Anterior cingulate cortex (tissue), 58 donors: ENCODE results near the gene MS4A1.
"Not testable (repeated sequence)": the region's sequence is repeated elsewhere in the genome, so short reads cannot be mapped to it uniquely, and the experiment has no call there.

ENCODE experiments used
- DNase-seq, 58 donors: peaks; one replicate each; lab custom pipeline; 2025; lab: John Stamatoyannopoulos, UW

The MS4A1 gene

DNA sequence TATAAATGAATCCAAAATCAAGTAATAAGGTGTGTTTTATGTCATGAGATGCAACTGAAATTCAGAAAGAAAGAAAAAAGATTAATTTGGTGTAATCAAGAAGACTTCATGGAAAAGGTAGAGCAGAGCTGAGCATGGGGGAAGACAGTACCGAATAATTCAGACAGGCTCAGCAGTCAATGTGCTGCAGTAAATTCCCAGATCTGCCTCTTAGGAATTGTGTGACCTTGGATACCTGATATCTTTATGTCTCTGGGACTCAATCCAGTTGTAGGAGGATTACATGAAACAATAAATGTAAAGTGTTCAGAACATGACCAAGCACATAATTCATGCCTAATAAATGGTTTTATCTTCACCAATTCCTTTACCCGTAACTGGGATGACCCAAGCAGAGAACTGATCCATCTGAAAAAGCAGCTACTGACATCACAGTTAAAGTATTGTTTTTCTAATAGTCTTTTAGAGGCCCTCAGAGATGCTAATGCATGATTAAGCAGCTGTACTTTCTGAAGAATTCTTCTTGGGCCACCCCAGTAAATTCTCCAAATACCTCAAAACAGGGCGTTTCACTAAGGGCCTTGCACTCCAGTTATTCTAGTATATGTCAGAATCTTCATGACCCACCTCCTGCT, 44.7 kb downstream of the MS4A1 start:
- no peak for DNase-seq

- no peak for DNase-seq
Measured at GRCh38 chr11:60502221-60502775, 46.7 kb downstream of the MS4A1 start.

- DNase-seq: no peak
Measured at GRCh38 chr11:60504219-60504905, 48.7 kb downstream of the MS4A1 start.

DNA sequence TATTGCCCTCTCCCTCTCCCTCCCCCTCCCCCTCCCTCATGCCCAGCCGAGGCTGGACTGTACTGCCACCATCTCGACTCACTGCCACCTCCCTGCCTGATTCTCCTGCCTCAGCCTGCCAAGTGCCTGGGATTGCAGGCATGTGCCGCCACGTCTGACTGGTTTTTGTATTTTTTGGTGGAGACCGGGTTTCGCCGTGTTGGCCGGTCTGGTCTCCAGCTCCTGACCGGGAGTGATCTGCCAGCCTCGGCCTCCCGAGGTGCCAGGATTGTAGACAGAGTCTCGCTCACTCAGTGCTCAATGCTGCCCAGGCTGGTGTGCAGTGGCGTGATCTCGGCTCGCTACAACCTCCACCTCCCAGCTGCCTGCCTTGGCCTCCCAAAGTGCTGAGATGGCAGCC, 54.0 kb downstream of the MS4A1 start:
- not testable (repeated sequence) for DNase-seq

DNA sequence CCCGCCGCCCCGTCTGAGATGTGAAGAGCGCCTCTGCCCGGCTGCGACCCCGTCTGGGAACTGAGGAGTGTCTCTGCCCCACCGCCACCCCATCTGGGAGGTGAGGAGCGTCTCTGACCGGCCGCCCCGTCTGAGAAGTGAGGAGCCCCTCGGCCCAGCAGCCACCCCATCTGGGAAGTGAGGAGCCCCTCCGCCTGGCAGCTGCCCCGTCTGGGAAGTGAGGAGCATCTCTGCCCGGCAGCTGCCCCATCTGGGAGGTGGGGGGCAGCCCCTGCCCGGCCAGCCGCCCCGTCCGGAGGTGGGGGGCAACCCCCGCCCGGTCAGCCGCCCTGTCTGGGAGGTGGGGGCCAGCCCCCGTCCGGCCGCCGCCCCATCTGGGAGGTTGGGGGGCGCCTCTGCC, 54.6 kb downstream of the MS4A1 start:
- not testable (repeated sequence) for DNase-seq

DNA sequence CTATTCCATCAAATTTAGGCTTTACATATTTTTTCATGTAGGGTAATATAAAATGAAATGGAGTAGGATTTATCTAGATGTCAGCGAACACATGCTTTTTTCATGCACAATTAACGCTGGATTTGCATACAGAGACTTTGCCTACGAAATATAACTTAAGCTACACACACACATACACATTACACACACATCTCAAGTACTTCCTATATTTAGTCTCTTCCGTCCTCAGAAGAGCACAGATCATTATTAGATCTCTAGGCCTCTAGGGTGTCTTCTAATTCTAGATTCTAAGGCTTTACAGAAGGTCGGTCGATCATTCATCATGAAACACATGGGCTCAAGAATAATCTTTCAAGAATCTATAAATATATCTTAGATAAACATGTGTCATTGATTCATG, 55.7 kb downstream of the MS4A1 start:
- DNase-seq: no peak

DNA sequence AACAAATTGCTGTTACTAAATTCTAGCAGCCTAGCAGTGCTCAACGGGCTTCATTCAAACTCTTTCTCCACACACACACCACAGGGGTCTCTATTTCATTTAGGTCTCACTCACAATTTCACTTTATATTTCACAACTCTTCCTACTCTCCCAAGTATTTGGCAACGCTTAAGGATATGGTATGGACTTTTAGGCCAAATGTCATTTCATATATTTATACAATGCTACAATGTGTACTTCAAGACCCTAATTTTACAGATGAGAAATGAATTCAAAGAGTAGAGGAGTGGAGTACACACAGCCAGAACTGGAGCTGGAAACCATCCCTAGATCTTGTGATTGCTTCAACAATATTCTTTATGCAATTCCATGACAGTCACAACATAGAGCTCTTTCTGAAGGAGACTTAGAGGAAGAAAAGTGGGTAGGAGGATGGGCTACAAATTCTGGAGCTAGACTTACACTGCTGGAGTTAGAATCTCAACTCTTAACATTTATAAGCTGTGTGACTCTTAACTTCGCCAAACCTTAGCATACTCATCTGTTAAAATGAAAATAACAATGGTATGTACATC, 57.1 kb downstream of the MS4A1 start:
- DNase-seq: no peak

DNA sequence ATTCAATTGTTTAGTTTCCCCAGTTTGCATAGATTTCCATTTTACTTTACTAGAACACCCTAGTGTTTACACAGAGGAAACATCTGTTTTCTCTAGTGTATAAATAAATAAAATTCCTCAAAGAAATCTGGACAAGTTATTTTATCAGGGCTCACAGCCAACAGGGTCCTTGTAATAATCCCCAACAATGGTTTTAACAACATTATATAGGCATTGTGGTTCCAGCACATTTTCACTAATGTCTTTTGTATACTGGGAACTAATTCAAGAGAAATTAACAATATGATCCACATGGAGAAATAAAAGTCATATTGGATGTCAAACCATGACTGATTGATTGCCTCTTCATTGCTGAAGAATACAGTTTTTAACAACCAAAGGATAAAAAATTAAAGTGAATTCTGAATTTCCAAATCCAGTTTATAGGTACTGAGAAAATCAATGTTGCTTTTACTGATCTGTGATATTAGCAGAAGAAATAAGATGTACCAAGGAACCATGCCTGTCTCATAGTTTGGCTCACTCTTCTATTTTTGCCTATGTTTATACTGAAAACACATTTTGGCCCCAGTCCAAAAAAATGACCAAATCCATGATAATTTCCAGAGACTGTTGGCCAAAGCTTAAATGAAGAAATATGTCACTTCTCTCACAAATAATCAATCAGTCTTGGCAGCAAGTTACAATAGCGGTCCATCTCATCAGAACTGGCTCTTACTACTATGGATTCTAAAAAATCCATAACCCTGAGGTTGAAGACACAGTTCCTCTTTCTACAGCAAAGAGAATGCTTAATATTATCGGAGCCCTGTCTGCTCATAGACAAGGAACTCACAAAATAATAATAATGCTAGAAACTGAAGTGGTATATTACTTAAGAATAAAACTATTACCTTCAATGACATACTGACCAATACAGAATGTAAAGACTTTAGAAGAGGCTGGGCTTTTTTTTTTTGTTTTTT, 58.1 kb downstream of the MS4A1 start:
- DNase-seq: no peak

DNA sequence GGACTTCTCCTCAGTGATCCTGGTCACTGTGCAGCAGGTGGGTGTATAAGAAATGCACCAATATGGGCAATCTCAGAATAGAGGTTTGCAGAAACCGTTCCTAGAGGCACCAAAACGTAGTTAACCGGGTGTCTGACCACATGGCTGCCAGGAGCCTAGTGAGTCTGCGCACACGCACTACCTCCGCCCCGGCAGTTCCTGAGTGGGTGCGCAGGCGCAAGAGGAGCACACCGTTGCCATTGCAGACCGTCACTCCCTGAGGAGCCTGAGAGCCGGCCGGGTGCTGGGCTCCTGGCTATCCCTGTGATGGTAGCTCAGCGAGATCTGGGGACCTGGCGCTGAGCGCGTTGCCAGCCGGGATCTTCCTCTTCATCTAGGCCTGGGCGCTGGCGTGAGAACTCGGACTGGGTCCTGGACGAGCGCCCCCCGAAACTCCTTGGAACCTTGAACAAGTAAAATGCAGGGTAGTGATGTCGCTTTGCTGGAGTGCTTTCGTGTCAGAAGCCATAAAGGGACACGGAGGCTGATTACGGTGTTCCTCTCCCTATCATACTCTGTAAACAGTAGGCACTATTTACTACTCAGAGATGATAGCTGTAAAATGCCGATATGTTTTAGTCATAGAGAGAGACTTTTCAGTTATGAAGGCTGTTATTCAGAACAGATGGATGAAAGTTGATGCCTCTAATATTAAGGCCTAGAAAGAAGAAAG, 59.7 kb downstream of the MS4A1 start, which contains the start of gene MS4A13:
MS4A13 (plus strand) TSS at position 249 of the 712 bp plus-strand sequence. CDS start 2,692 bp downstream, outside the sequence.
- no peak for DNase-seq
